Thyroid gland (tissue), 4 donors: ENCODE results near the gene CA6.

ENCODE experiments used
- POLR2A ChIP-seq, 2 donors: fragments of 450-650 bp; IDR thresholded peaks; one replicate each; pipeline ENCODE4 v1.6.1; 2017; ENCODE audit warnings: antibody characterized with exemption in 2 of 2, mild to moderate bottlenecking in 2 of 2, moderate library complexity in 1 of 2
- TF ChIP-seq, protein P1 (sequence below), 6 experiments: fragments of 200-600 bp in 3 of 6; fragments of 450-650 bp in 3 of 6; sonication (generic) in 3 of 6; IDR thresholded peaks; one replicate each; pipeline ENCODE4 v1.5.1; 2016 to 2019; ENCODE audit warnings: antibody characterized with exemption in 6 of 6, mild to moderate bottlenecking in 2 of 6, inconsistent platforms in 1 of 6, moderate library complexity in 1 of 6

GRCh38 chr1:8941906-8942305 lies 3.8 kb upstream of the CA6 start:
- TF ChIP-seq, protein P1, sequence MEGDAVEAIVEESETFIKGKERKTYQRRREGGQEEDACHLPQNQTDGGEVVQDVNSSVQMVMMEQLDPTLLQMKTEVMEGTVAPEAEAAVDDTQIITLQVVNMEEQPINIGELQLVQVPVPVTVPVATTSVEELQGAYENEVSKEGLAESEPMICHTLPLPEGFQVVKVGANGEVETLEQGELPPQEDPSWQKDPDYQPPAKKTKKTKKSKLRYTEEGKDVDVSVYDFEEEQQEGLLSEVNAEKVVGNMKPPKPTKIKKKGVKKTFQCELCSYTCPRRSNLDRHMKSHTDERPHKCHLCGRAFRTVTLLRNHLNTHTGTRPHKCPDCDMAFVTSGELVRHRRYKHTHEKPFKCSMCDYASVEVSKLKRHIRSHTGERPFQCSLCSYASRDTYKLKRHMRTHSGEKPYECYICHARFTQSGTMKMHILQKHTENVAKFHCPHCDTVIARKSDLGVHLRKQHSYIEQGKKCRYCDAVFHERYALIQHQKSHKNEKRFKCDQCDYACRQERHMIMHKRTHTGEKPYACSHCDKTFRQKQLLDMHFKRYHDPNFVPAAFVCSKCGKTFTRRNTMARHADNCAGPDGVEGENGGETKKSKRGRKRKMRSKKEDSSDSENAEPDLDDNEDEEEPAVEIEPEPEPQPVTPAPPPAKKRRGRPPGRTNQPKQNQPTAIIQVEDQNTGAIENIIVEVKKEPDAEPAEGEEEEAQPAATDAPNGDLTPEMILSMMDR (IDR thresholded peaks at IDR 0.05): no peak
- TF ChIP-seq POLR2A (IDR thresholded peaks at IDR 0.05): no peak
